Measurements from ENCODE around the gene TBCEL.

Gene TBCEL

GRCh38 chr11:120988603-120989002, 35.3 kb upstream of the TBCEL start:
- no peak for TF ChIP-seq CTCF (IDR thresholded peaks at IDR 0.05; ENCODE audit: low read depth, low read length)
- no peak overlapping the region for H3K4me3 ChIP-seq (ENCODE audit: low read depth, low read length)

GRCh38 chr11:120991830-120992686, 31.8 kb upstream of the TBCEL start:
- no peak overlapping the region for H3K4me3 ChIP-seq (ENCODE audit: low read depth, low read length)
- no peak for TF ChIP-seq CTCF (IDR thresholded peaks at IDR 0.05; ENCODE audit: low read depth, low read length)

GRCh38 chr11:120994091-120994859, 29.6 kb upstream of the TBCEL start:
- no peak for TF ChIP-seq CTCF (IDR thresholded peaks at IDR 0.05; ENCODE audit: low read depth, low read length)

GRCh38 chr11:120995184-120995583, 28.7 kb upstream of the TBCEL start:
- TF ChIP-seq CTCF (IDR thresholded peaks at IDR 0.05; ENCODE audit: low read depth, low read length): no peak
- H3K4me3 ChIP-seq (ENCODE audit: low read depth, low read length): no peak overlapping the region

More at GRCh38 chr11:120994091-120994859, 29.6 kb upstream of the TBCEL start:
- H3K4me3 ChIP-seq (ENCODE audit: low read depth, low read length): no peak overlapping the region

GRCh38 chr11:120996973-120997372, 26.9 kb upstream of the TBCEL start:
- TF ChIP-seq CTCF (IDR thresholded peaks at IDR 0.05; ENCODE audit: low read depth, low read length): no peak
- H3K4me3 ChIP-seq (ENCODE audit: low read depth, low read length): no peak overlapping the region

GRCh38 chr11:120998581-120998980, 25.3 kb upstream of the TBCEL start:
- no peak for TF ChIP-seq CTCF (IDR thresholded peaks at IDR 0.05; ENCODE audit: low read depth, low read length)
- H3K4me3 ChIP-seq (ENCODE audit: low read depth, low read length): no peak overlapping the region
